Pancreas (tissue), 10 donors: ENCODE results near the gene PYCR2. TPM values are rescaled to one million over a fixed set of nuclear protein-coding genes. Genes with fewer than 3 reads are reported as not detected.

ENCODE experiments used
- ATAC-seq, 4 donors: fragments of 200-7000 bp; cut with Tn5 transposase; one replicate each; pipeline versions ENCODE4 v1.8.0 to v1.9.1; 2020; ENCODE audit warnings: mild to moderate bottlenecking in 4 of 4, moderate library complexity in 4 of 4
- DNase-seq, 6 donors: peaks; one replicate each; pipeline ENCODE4 v3.0.0-alpha.2; 2020
- FAIRE-seq: peaks from 2 replicates; lab custom pipeline; 2012; peaks lifted over from hg19 to GRCh38; lab: Jason Lieb, UNC
- H3K27ac ChIP-seq, 4 donors: fragments of 200-600 bp; sonication (generic); 1 replicate in 3 of 4; 2 replicates in 1 of 4; pipeline versions ENCODE4 v1.5.0 to v1.8.0; 2020
- H3K27me3 ChIP-seq, 4 donors: fragments of 200-600 bp; one replicate each; pipeline ENCODE4 v1.8.0; 2021
- H3K36me3 ChIP-seq, 3 donors: fragments of 200-600 bp; sonication (generic) in 1 of 3; one replicate each; pipeline versions ENCODE4 v1.5.0 to v1.8.0; 2020 to 2021
- H3K4me1 ChIP-seq, 3 donors: fragments of 200-600 bp; one replicate each; pipeline ENCODE4 v1.8.0; 2021
- H3K4me3 ChIP-seq, 4 donors: fragments of 200-600 bp; sonication (generic) in 2 of 4; one replicate each; pipeline versions ENCODE4 v1.5.0 to v1.8.0; 2020 to 2021
- H3K9me3 ChIP-seq, 4 donors: fragments of 200-600 bp; one replicate each; pipeline ENCODE4 v1.8.0; 2021
- WGBS, 2 donors: extraction: QIAGEN DNeasy Blood & Tissue Kit; methylation state at CpG; one replicate each; pipeline ENCODE4 v1.1.7; 2013; 5-methylcytosine and 5-hydroxymethylcytosine counted together
- intact Hi-C, 3 donors: fragments of 100-400 bp; cut with DNase I; formaldehyde crosslinking; loops; one replicate each; pipeline versions ENCODE4 v1.11.1 to v1.14.2; 2022
- polyA plus RNA-seq, 2 donors: library from polyadenylated mRNA; stranded (reverse); fragments of 200-250 nt; gene quantifications; one replicate each; pipeline ENCODE4 v1.2.3, GENCODE V29; 2013
- total RNA-seq, 6 donors: library from RNA; stranded (reverse); fragmentation: NEBNext Ultra II Directional in 4 of 6; extraction: Animal tissue kit (Norgen Biotek cat#: 25700) in 4 of 6; gene quantifications; one replicate each; pipeline versions ENCODE4 v1.2.1 to v1.2.4, GENCODE V29; 2021 to 2023
- TF ChIP-seq, protein P1 (sequence below), 4 donors: fragments of 200-600 bp; sonication (generic) in 3 of 4; IDR thresholded peaks; one replicate each; pipeline versions ENCODE4 v1.5.0 to v1.8.0; 2021; ENCODE audit warnings: antibody characterized with exemption in 4 of 4
- donor health status: healthy with polysubstance abuse.
- donor health status: DM: no; HTN: no; CAD: no; lungs with moderate emphysema.
- donor health status: DM: no; HTN: no; CAD: no.
- donor health status: control.
- donor health status: control.
- donor health status: Bipolar disorder and iron deficiency.
- donor health status: DM: yes; HTN: yes; CAD: no.
- donor health status: DM: no; HTN: no; CAD: no.
- donor health status: DM: no; HTN: no; CAD: no.
- donor health status: DM: yes; HTN: yes; CAD: no.

The PYCR2 gene
- total and polyA plus RNA-seq, 8 donors = 21.3 to 88.9 (median 34.7) TPM

DNA sequence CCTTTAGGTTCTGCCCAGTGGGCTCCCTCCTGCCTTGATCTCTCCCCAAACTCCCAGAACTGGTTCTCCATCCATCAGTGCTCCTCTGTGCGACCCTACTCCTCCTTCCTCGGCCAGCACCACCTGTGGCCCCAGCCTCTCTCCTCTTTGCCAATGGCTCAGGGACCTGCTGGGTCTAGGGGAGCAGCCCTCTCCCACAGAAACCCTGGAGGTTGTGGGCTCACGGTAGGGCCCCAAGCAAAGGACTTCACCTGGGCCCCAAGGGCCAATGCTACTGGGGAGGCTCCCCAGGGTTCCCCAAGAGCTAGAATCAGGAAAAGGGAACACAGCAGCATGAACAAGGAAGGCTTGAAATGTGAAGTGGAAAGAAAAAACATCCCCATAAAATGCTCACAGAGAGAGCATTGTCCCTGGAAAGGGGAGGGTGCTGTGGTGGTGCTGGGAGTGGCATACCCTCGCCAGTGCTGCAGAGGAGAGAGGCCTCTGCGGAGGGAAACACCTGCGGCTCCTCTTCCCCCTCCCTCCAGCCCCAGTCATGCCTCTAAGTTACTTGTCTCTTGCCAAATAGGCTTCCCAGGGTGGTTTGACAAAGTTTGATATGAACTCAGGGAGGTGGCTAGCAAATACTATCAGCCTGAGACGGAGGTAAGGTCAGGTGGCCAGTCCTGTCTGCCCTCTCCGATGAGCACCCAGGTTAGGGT is 44.4 kb downstream of the PYCR2 start:
- intact Hi-C loops = no loop called here
- H3K27me3 ChIP-seq = no peaks in the 10 kb centered on the region
- H3K27ac ChIP-seq = peak overlapping the region; percentile 90 to 94 (median 92)
- peak; percentile 11 to 31 (median 19) for ATAC-seq
- H3K9me3 ChIP-seq = no peaks in the 10 kb centered on the region
- no peak for FAIRE-seq
- H3K4me1 ChIP-seq = peaks cover 40 to 57% (median 42%) of the 10 kb centered on the region in 3 donors
- peak overlapping the region in 2 of 4 donors; percentile 67 to 91 for H3K4me3 ChIP-seq
- TF ChIP-seq, protein P1, sequence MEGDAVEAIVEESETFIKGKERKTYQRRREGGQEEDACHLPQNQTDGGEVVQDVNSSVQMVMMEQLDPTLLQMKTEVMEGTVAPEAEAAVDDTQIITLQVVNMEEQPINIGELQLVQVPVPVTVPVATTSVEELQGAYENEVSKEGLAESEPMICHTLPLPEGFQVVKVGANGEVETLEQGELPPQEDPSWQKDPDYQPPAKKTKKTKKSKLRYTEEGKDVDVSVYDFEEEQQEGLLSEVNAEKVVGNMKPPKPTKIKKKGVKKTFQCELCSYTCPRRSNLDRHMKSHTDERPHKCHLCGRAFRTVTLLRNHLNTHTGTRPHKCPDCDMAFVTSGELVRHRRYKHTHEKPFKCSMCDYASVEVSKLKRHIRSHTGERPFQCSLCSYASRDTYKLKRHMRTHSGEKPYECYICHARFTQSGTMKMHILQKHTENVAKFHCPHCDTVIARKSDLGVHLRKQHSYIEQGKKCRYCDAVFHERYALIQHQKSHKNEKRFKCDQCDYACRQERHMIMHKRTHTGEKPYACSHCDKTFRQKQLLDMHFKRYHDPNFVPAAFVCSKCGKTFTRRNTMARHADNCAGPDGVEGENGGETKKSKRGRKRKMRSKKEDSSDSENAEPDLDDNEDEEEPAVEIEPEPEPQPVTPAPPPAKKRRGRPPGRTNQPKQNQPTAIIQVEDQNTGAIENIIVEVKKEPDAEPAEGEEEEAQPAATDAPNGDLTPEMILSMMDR (IDR thresholded peaks at IDR 0.05) = no peak
- peaks cover 0 to 4% (median 3%) of the 10 kb centered on the region in 3 donors for H3K36me3 ChIP-seq
- DNase-seq = peak in 5 of 6 donors; percentile 42 to 64 (median 57)
- 30 to 48% methylated on average over 6 to 8 of the region's 8 CpGs for WGBS, 2 donors

DNA sequence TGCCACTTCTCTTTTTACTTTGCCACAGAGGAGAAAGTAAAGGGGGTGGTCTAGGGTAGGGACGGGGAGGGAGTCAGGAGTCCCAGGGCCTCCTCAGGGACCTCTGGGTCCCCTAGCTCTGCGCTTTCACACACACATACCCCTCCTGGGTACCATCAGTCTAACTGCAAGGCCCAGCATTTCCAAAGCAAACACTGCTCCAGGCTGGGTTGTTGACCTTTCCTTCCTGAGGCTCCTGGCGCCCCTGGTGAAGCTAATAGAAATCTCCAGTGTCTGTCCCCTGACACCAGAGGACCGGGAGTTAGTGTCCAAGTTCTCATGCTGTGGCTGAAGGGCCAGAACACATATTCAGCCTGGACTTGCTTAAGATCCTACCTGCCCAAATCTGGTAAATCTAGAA is 45.8 kb downstream of the PYCR2 start:
- peaks cover 4 to 16% (median 13%) of the 10 kb centered on the region in 3 donors for H3K36me3 ChIP-seq
- intact Hi-C loops = no loop called here
- no peak overlapping the region for H3K4me3 ChIP-seq
- TF ChIP-seq, protein P1 (IDR thresholded peaks at IDR 0.05) = no peak
- WGBS, 2 donors = 54 to 67% methylated on average over 4 of the region's 4 CpGs
- H3K27me3 ChIP-seq = no peaks in the 10 kb centered on the region
- no peaks in the 10 kb centered on the region for H3K9me3 ChIP-seq
- H3K4me1 ChIP-seq = peaks cover 40 to 56% (median 47%) of the 10 kb centered on the region in 3 donors
- ATAC-seq (no peak), FAIRE-seq (no peak), DNase-seq (peak in 2 of 6 donors; percentile 14 to 33)
- H3K27ac ChIP-seq = peak overlapping the region; percentile 10 to 89 (median 60)

DNA sequence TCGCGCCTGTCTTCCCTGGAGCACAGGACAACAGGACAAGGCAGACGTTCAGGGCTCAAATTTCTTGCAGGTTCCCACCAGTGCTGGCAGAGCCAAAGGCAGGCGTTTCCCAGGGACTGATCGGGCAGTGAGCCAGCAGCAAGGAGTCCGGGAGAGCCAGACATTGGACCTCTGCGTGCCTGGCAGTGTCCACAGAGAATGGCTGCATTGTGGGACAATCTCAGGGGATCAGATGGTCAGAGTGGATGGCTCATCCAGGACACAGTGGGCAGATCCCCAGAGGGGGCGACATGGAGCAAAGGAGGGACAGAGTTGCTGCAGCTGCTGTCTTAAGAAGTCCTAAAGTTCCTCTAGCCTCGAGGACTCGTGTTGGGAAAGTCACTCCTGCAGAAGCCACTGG is 46.5 kb downstream of the PYCR2 start:
- WGBS, 2 donors = 23 to 32% methylated on average over 10 of the region's 10 CpGs
- Histone ChIP-seq H3K27me3 (no peaks in the 10 kb centered on the region), H3K9me3 (no peaks in the 10 kb centered on the region), H3K4me3 (no peak overlapping the region), H3K4me1 (peaks cover 40 to 54% (median 47%) of the 10 kb centered on the region in 3 donors), H3K27ac (peak overlapping the region; percentile 10 to 89 (median 54)), H3K36me3 (peaks cover 4 to 23% (median 15%) of the 10 kb centered on the region in 3 donors)
- peak in 1 of 4 donors; percentile 1 for ATAC-seq
- intact Hi-C loops = no loop called here
- no peak for FAIRE-seq
- peak in 5 of 6 donors; percentile 55 to 83 (median 72) for DNase-seq
- TF ChIP-seq, protein P1 (IDR thresholded peaks at IDR 0.05) = peak in 1 of 4 donors; percentile 21

DNA sequence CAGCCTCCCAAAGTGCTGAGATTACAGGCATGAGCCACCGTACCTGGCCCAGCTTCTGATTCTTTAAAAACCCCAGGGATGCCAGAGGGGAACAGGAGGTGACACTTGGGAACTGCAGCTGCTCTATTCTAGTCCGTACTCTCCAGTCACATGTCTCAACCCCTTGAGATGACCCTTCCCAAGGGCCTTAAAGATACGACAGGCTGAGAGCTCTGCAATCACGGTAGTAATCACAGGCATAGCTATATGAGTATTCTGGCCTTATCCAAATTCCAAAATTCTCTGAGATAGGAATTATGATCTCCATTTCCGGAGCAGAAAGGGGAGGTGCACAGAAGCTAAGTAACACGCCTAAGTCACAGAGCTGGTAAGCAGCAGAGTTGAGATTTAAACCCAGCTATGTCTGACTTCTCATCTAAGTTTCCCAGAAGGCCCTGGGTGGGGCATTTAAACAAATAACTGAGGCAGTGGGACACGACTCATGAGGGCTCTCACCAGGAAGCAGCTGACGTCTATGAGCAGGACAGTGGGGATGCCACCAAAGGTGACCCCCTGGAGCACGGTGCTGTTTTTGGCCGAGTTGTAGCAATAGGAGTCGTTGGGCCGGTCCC is 47.0 kb downstream of the PYCR2 start:
- Histone ChIP-seq H3K4me3 (no peak overlapping the region), H3K27me3 (no peaks in the 10 kb centered on the region), H3K36me3 (peaks cover 4 to 24% (median 15%) of the 10 kb centered on the region in 3 donors), H3K4me1 (peaks cover 40 to 57% (median 47%) of the 10 kb centered on the region in 3 donors), H3K27ac (peak overlapping the region in 2 of 4 donors; percentile 85 to 89), H3K9me3 (no peaks in the 10 kb centered on the region)
- ATAC-seq (no peak), DNase-seq (no peak), FAIRE-seq (no peak)
- intact Hi-C loops = no loop called here
- TF ChIP-seq, protein P1 (IDR thresholded peaks at IDR 0.05) = no peak
- 66 to 70% methylated on average over 12 of the region's 12 CpGs for WGBS, 2 donors
